H1 (cell line): ENCODE results near the gene PHLPP1. TPM values are rescaled to one million over a fixed set of nuclear protein-coding genes. Genes with fewer than 3 reads are reported as not detected.

Source experiments
- CBX8 ChIP-seq: fragments of 300-800, 300-1000 bp; sonication (generic); IDR thresholded peaks from 2 replicates; pipeline ENCODE4 v1.7.1; 2016; ENCODE audit warnings: low read depth, low read length, borderline replicate concordance
- CHD2 ChIP-seq: IDR thresholded peaks from 2 replicates; pipeline ENCODE4 v1.6.1; 2012; ENCODE audit warnings: low read length, improper control_type of control experiment
- CHD7 ChIP-seq: fragments of 300-600 bp; sonication (generic); IDR thresholded peaks from 2 replicates; pipeline ENCODE4 v1.7.1; 2012; ENCODE audit warnings: low read length, moderate library complexity, mild to moderate bottlenecking, inconsistent platforms; ENCODE audit not compliant: insufficient replicate concordance
- EGR1 ChIP-seq: IDR thresholded peaks from 2 replicates; pipeline ENCODE4 v1.6.1; 2011; ENCODE audit warnings: low read depth, low read length, borderline replicate concordance
- SRF ChIP-seq: IDR thresholded peaks from 2 replicates; pipeline ENCODE4 v1.6.1; 2011; ENCODE audit warnings: mild to moderate bottlenecking, low read depth, low read length, moderate library complexity
- TAF1 ChIP-seq: IDR thresholded peaks from 2 replicates; pipeline ENCODE4 v1.6.1; 2011; ENCODE audit warnings: mild to moderate bottlenecking, low read depth, low read length
- TAF7 ChIP-seq: optimal IDR thresholded peaks from 2 replicates; pipeline ENCODE3; 2011; ENCODE audit warnings: low read depth, mild to moderate bottlenecking, inconsistent platforms, low read length, moderate library complexity, borderline replicate concordance
- USF2 ChIP-seq: IDR thresholded peaks from 2 replicates; pipeline ENCODE4 v1.6.1; 2011; ENCODE audit warnings: low read length, improper control_type of control experiment
- polyA plus RNA-seq, 7 experiments: library from polyadenylated mRNA; depleted of rRNA in 3 of 7; stranded (reverse) in 5 of 7; unstranded in 2 of 7; fragments of >200 nt in 5 of 7; fragments of 200-250 nt in 2 of 7; gene quantifications; 1 replicate in 5 of 7; 2 replicates in 1 of 7; 4 replicates in 1 of 7; pipeline versions ENCODE4 v1.2.1 to v1.2.3, GENCODE V29; 2011 to 2013; ENCODE audit warnings: missing spikeins in 2 of 7, mixed read lengths in 2 of 7
- total RNA-seq: library from RNA; stranded (reverse); fragmentation: NEBNext Ultra II Directional; extraction: Animal tissue kit (Norgen Biotek cat#: 25700); gene quantifications from 2 replicates; pipeline ENCODE4 v1.2.1, GENCODE V29; 2021

PHLPP1 gene
- total and polyA plus RNA-seq, 2 of the 8 experiments (the other 6 are each of a cell fraction or from before 2014, with no cell fraction given) = 28.0 to 66.3 TPM

- TF ChIP-seq CHD7 (no peak), CHD2 (no peak), SRF (no peak), USF2 (no peak), TAF1 (no peak), TAF7 (no peak), EGR1 (no peak), CBX8 (no peak)
Measured at GRCh38 chr18:62837011-62837410, 121.7 kb downstream of the PHLPP1 start (continued).
